Activated CD8-positive, alpha-beta T cell treated with anti-CD3 and anti-CD28 coated beads for 36 hours (primary cell): ENCODE results near the gene PRPH2. TPM values are rescaled to one million over a fixed set of nuclear protein-coding genes. Genes with fewer than 3 reads are reported as not detected.
"Not testable (repeated sequence)": the region's sequence is repeated elsewhere in the genome, so short reads cannot be mapped to it uniquely, and the experiment has no call there.

ENCODE experiments used
- ATAC-seq: fragments of 200-7000 bp; cut with Tn5 transposase; one replicate; pipeline ENCODE4 v1.10.0; 2021; ENCODE audit warnings: mild to moderate bottlenecking, moderate library complexity
- CTCF ChIA-PET: fragments of 350-600 bp; sonication (Branson Sonifier 250); formaldehyde crosslinking; loops from one replicate; lab custom pipeline; 2021; ENCODE audit warnings: antibody characterized with exemption; lab: Charles Lee
- POLR2A ChIA-PET: fragments of 350-600 bp; sonication (Branson Sonifier 250); formaldehyde crosslinking; loops from one replicate; lab custom pipeline; 2021; ENCODE audit warnings: antibody characterized with exemption; lab: Charles Lee
- DNase-seq: peaks from one replicate; pipeline ENCODE4 v3.0.0-alpha.2; 2020
- H3K27ac Mint-ChIP-seq: one replicate; pipeline ENCODE4 v1.8.0; 2021; ENCODE audit warnings: mild to moderate bottlenecking, mixed read lengths
- H3K27me3 Mint-ChIP-seq: one replicate; pipeline ENCODE4 v1.8.0; 2021; ENCODE audit warnings: mixed read lengths
- H3K36me3 Mint-ChIP-seq: one replicate; pipeline ENCODE4 v1.8.0; 2021; ENCODE audit warnings: low read depth, mixed read lengths
- H3K4me1 Mint-ChIP-seq: one replicate; pipeline ENCODE4 v1.8.0; 2021; ENCODE audit warnings: low read depth, mixed read lengths
- H3K4me3 Mint-ChIP-seq: one replicate; pipeline ENCODE4 v1.8.0; 2021; ENCODE audit warnings: mild to moderate bottlenecking, moderate library complexity, mixed read lengths
- H3K9me3 Mint-ChIP-seq: one replicate; pipeline ENCODE4 v1.8.0; 2021; ENCODE audit warnings: mixed read lengths
- CTCF ChIP-seq: fragments of 200-600 bp; IDR thresholded peaks from one replicate; pipeline ENCODE4 v1.8.0; 2022; ENCODE audit warnings: antibody characterized with exemption, mild to moderate bottlenecking
- intact Hi-C: fragments of 100-400 bp; cut with micrococcal nuclease; formaldehyde crosslinking; loops from one replicate; pipeline ENCODE4 v1.10.0; 2022
- total RNA-seq, 2 experiments: library from RNA; stranded (reverse); gene quantifications; one replicate each; pipeline ENCODE4 v1.2.3, GENCODE V29; 2021

Gene PRPH2
- total RNA-seq, 2 experiments from 2014 or later = not detected

- H3K27me3 Mint-ChIP-seq = no peaks in the 10 kb centered on the region
- peaks cover 27% of the 10 kb centered on the region for H3K4me1 Mint-ChIP-seq
- TF ChIP-seq CTCF = no peak
- CTCF ChIA-PET = interaction anchor here (0.6 to 1.0 kb wide), 3 partner anchors 18 to 197 kb away, joined by 3 to 4 read pairs (median 3); partner anchors contain the start of gene RPL7L1
- DNase-seq = no peak
- intact Hi-C loops = loop anchor here (10.0 kb wide), 1 partner anchor 130 kb away; the partner anchor contains the start of gene RPL7L1
- no peak for ATAC-seq
- peak overlapping the region; percentile 90 for H3K4me3 Mint-ChIP-seq
- H3K27ac Mint-ChIP-seq = peak overlapping the region; percentile 100
- POLR2A ChIA-PET = interaction anchor here (0.6 to 10.2 kb wide), 9 partner anchors 17 to 792 kb away, joined by 3 to 119 read pairs (median 10); partner anchors contain the start of genes BICRAL, CNPY3 and RPL7L1
- peaks cover 4% of the 10 kb centered on the region for H3K9me3 Mint-ChIP-seq
- peaks cover 20% of the 10 kb centered on the region for H3K36me3 Mint-ChIP-seq
Measured at GRCh38 chr6:42744351-42744893, 22.0 kb upstream of the PRPH2 start.

GRCh38 chr6:42742116-42742894, 19.9 kb upstream of the PRPH2 start:
- DNase-seq = no peak
- no peak for TF ChIP-seq CTCF
- Mint-ChIP-seq H3K4me1 (peaks cover 11% of the 10 kb centered on the region), H3K4me3 (no peak overlapping the region), H3K27ac (no peak overlapping the region), H3K36me3 (peaks cover 13% of the 10 kb centered on the region), H3K9me3 (peaks cover 4% of the 10 kb centered on the region), H3K27me3 (no peaks in the 10 kb centered on the region)
- no peak for ATAC-seq
- POLR2A ChIA-PET = interaction anchor here (0.6 to 10.2 kb wide), 4 partner anchors 15 to 919 kb away, joined by 3 to 119 read pairs (median 4); partner anchors contain the start of gene BICRAL
- intact Hi-C loops = loop anchor here (10.0 kb wide), 1 partner anchor 132 kb away; the partner anchor contains the start of gene RPL7L1
- CTCF ChIA-PET = interaction anchor here (1.1 to 2.8 kb wide), 5 partner anchors 15 to 134 kb away, joined by 3 to 11 read pairs (median 5); no protein-coding TSS in a partner anchor

- Mint-ChIP-seq H3K9me3 (peaks cover 4% of the 10 kb centered on the region), H3K4me1 (peaks cover 9% of the 10 kb centered on the region), H3K36me3 (peaks cover 11% of the 10 kb centered on the region), H3K27ac (no peak overlapping the region), H3K27me3 (no peaks in the 10 kb centered on the region), H3K4me3 (no peak overlapping the region)
- POLR2A ChIA-PET = no interaction called here
- intact Hi-C loops = loop anchor here (10.0 kb wide), 1 partner anchor 134 kb away; the partner anchor contains the start of gene RPL7L1
- no peak for TF ChIP-seq CTCF
- no peak for DNase-seq
- CTCF ChIA-PET = interaction anchor here (2.8 kb wide), 1 partner anchor 14 kb away, joined by 11 read pairs; no protein-coding TSS in a partner anchor
- ATAC-seq = no peak
Measured at GRCh38 chr6:42740725-42741124, 18.3 kb upstream of the PRPH2 start.

- no peak for TF ChIP-seq CTCF
- ChIA-PET CTCF (interaction anchor here (1.8 kb wide), 1 partner anchor 10 kb away, joined by 4 read pairs; the partner anchor contains the start of gene TBCC), POLR2A (no interaction called here)
- no peaks in the 10 kb centered on the region for H3K36me3 Mint-ChIP-seq
- ATAC-seq = no peak
- H3K27ac Mint-ChIP-seq = no peak overlapping the region
- H3K27me3 Mint-ChIP-seq = no peaks in the 10 kb centered on the region
- H3K9me3 Mint-ChIP-seq = no peaks in the 10 kb centered on the region
- no peak for DNase-seq
- no peaks in the 10 kb centered on the region for H3K4me1 Mint-ChIP-seq
- intact Hi-C loops = no loop called here
- H3K4me3 Mint-ChIP-seq = no peak overlapping the region
Measured at GRCh38 chr6:42735976-42736375, 13.6 kb upstream of the PRPH2 start.

- H3K27me3 Mint-ChIP-seq, H3K4me3 Mint-ChIP-seq, DNase-seq, H3K27ac Mint-ChIP-seq, intact Hi-C loops, H3K4me1 Mint-ChIP-seq, ATAC-seq, H3K9me3 Mint-ChIP-seq, H3K36me3 Mint-ChIP-seq: not testable (repeated sequence)
- ChIA-PET CTCF (interaction anchor here (0.8 kb wide), 1 partner anchor 41 kb away, joined by 3 read pairs; no protein-coding TSS in a partner anchor), POLR2A (interaction anchor here (0.6 kb wide), 2 partner anchors 50 to 170 kb away, joined by 3 read pairs; no protein-coding TSS in a partner anchor)
Measured at GRCh38 chr6:42733867-42734481, 11.6 kb upstream of the PRPH2 start.
